ENCODE measurements around the gene PPP1R1B.

DNA sequence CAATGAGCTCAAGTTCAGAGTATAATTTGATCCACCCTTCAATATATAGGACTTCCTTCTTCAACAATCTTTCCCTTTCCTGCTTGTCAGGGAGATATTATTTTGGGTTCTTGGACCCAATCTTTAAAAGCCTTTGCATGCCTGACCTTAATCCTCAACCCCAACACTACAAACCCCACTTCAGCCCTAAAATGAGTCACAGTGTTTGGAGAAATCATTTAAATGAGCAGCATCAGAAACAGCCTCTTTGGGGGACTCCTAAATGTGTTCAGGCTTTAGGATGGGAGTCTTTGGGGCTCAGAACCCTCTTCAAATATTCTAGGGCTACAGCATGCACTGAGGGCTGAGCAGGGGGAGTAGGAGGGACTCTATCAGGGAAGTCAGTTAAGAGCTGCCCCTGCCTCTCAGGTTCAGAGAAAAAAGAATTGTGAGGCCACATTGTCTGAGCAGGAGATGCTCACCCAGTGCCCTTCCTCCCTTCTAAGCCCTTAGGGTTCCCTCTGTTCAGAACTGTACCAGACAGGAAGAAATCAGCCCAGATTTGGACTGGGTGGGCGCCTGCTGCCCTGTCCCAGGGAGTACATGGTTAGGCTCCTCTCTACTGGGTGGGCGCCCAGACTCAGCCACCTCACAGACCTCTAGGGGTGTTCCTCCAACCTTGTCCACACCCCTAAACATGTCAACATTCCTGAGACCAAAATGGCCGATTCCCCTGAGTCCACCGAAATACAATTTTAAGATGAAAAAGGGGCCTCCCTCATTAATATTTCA lies 24.0 kb upstream of the PPP1R1B start:
- TF ChIP-seq, protein P1, sequence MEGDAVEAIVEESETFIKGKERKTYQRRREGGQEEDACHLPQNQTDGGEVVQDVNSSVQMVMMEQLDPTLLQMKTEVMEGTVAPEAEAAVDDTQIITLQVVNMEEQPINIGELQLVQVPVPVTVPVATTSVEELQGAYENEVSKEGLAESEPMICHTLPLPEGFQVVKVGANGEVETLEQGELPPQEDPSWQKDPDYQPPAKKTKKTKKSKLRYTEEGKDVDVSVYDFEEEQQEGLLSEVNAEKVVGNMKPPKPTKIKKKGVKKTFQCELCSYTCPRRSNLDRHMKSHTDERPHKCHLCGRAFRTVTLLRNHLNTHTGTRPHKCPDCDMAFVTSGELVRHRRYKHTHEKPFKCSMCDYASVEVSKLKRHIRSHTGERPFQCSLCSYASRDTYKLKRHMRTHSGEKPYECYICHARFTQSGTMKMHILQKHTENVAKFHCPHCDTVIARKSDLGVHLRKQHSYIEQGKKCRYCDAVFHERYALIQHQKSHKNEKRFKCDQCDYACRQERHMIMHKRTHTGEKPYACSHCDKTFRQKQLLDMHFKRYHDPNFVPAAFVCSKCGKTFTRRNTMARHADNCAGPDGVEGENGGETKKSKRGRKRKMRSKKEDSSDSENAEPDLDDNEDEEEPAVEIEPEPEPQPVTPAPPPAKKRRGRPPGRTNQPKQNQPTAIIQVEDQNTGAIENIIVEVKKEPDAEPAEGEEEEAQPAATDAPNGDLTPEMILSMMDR (conservative IDR thresholded peaks at IDR 0.05; ENCODE audit: low read length) = no peak
- no peak for TF ChIP-seq EZH2phosphoT487 (IDR thresholded peaks at IDR 0.05; ENCODE audit: borderline replicate concordance, low read depth, low read length)

Data from OCI-LY7 (cell line).